ENCODE data around the gene MOV10L1.

MOV10L1 gene

GRCh38 chr22:50058906-50059880 lies 30.6 kb upstream of the MOV10L1 start:
- DNase-seq (ENCODE audit: low read depth in 2 of 3, low spot score in 1 of 3): no peak

- DNase-seq (ENCODE audit: low read depth in 2 of 3, low spot score in 1 of 3): no peak
Measured at GRCh38 chr22:50059881-50060262, 29.9 kb upstream of the MOV10L1 start.

- no peak for DNase-seq (ENCODE audit: low read depth in 2 of 3, low spot score in 1 of 3)
Measured at GRCh38 chr22:50060441-50061140, 29.2 kb upstream of the MOV10L1 start.

GRCh38 chr22:50061141-50061823 lies 28.5 kb upstream of the MOV10L1 start:
- DNase-seq (ENCODE audit: low read depth in 2 of 3, low spot score in 1 of 3): no peak

- no peak for DNase-seq (ENCODE audit: low read depth in 2 of 3, low spot score in 1 of 3)
Measured at GRCh38 chr22:50061824-50062355, 27.9 kb upstream of the MOV10L1 start.

- no peak for DNase-seq (ENCODE audit: low read depth in 2 of 3, low spot score in 1 of 3)
Measured at GRCh38 chr22:50062509-50063135, 27.2 kb upstream of the MOV10L1 start.

- DNase-seq (ENCODE audit: low read depth in 2 of 3, low spot score in 1 of 3): no peak
Measured at GRCh38 chr22:50063589-50064393, 26.0 kb upstream of the MOV10L1 start.

GRCh38 chr22:50064453-50064852 lies 25.4 kb upstream of the MOV10L1 start:
- no peak for DNase-seq (ENCODE audit: low read depth in 2 of 3, low spot score in 1 of 3)

GRCh38 chr22:50067244-50067643 lies 22.6 kb upstream of the MOV10L1 start:
- no peak for DNase-seq (ENCODE audit: low read depth in 2 of 3, low spot score in 1 of 3)

GRCh38 chr22:50068096-50068495 lies 21.7 kb upstream of the MOV10L1 start:
- DNase-seq (ENCODE audit: low read depth in 2 of 3, low spot score in 1 of 3): no peak

GRCh38 chr22:50070366-50070765 lies 19.4 kb upstream of the MOV10L1 start:
- DNase-seq (ENCODE audit: low read depth in 2 of 3, low spot score in 1 of 3): no peak

- no peak for DNase-seq (ENCODE audit: low read depth in 2 of 3, low spot score in 1 of 3)
Measured at GRCh38 chr22:50071432-50072166, 18.2 kb upstream of the MOV10L1 start.

GRCh38 chr22:50072167-50072555 lies 17.6 kb upstream of the MOV10L1 start:
- DNase-seq (ENCODE audit: low read depth in 2 of 3, low spot score in 1 of 3): no peak

GRCh38 chr22:50072714-50073538 lies 16.9 kb upstream of the MOV10L1 start:
- no peak for DNase-seq (ENCODE audit: low read depth in 2 of 3, low spot score in 1 of 3)

GRCh38 chr22:50074056-50074455 lies 15.8 kb upstream of the MOV10L1 start:
- no peak for DNase-seq (ENCODE audit: low read depth in 2 of 3, low spot score in 1 of 3)

- DNase-seq (ENCODE audit: low read depth in 2 of 3, low spot score in 1 of 3): no peak
Measured at GRCh38 chr22:50074551-50075530, 15.0 kb upstream of the MOV10L1 start.
